Stimulated activated CD8-positive, alpha-beta memory T cell treated with anti-CD3 and anti-CD28 coated beads, Interleukin-15, amount 100 ng/mL, for 24 hours (primary cell): ENCODE measurements around the gene IFI27L2.

Experiments
- DNase-seq: peaks from one replicate; pipeline ENCODE4 v3.0.0-alpha.2; 2020; ENCODE audit warnings: low read depth

Gene IFI27L2

DNA sequence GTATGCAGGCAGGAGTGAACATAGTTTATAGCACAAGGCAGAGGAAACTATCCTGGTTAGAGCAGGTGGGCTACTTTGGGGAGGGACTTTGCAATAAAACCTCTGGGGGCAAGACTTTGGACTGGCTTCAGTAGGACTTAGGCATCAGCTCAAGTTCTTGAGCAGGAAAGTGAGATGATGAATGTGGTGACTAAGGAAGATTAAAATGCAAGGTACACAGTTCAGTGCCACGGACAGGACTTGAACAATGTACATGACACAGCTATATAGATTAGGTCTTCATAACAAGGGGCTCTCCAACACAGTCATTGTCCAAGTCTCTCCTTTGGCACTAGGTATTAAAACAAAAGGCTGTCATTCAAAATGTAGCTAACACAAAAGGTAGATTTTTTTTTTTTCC lies 23.3 kb upstream of the IFI27L2 start:
- no peak for DNase-seq

DNA sequence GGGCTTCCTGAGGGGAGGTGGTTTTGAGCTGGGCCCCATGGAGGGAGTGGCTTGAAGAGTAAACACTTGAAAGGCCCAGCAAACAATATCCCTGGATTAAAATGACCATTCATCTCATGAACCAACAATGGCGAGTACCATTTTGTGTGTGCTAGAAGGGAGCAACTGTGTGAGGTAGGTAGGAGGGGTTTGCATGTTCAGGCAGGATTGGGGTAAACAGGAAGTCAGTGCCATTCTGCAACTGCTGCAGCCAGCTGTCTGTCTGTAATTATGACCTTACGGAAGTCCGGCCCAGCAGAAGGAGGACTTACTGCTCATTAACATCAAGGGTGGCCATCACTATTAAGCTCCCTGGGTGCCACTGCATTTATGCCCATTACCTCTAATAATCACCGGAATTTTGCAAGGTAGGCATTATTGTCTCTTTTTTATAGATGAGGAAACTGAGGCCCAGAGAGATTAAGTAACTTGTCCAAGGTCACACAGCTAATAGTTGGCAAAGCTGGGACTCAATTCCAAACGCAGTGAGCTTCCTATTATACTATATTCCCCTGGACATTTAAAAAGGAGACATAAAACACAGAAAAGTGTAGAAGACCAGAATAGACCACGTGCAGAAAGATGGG lies 16.6 kb upstream of the IFI27L2 start:
- no peak for DNase-seq

DNA sequence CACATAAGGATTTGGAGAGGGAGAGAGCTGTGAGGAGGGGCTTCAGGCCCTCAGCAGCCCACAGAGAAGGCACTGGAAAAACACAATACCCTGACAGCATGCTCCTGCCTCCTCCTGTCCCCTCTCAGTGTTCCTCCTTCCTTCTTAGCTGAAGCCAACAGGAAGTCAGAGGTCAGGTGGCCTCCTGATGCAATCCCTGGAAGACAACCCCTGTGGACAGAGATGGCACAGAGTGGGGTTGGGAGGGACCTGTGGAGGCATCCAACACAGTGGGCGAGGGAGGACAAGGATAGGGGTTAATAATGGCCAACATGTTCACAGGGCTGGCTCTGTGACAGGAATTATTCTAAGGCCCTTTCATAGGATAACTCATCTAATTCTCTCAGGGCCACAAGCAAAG lies 15.4 kb upstream of the IFI27L2 start:
- DNase-seq, result no peak

- DNase-seq, result no peak
Observed at GRCh38 chr14:94143711-94144110, 14.3 kb upstream of the IFI27L2 start.

- no peak for DNase-seq
Observed at GRCh38 chr14:94143239-94143638, 13.8 kb upstream of the IFI27L2 start.

DNA sequence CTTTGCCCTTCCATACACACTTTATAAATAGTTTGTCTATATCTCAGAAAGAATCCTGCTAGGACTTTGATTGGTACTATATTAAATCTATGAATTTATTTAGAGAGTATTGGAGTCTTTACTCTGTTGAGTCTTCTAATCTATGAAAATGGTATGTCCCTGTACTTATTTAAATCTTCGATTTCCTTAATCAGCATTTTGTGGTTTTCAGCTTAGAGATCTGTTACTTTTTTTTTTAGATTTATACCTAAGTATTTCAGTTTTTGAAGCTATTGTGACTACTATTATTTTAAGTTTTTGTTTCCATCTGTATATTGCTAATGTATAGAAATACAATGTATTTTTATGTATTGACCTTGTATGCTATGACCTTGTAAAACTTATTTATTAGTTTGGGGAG lies 13.4 kb upstream of the IFI27L2 start:
- no peak for DNase-seq

GRCh38 chr14:94142247-94142646 lies 12.8 kb upstream of the IFI27L2 start:
- no peak for DNase-seq

DNA sequence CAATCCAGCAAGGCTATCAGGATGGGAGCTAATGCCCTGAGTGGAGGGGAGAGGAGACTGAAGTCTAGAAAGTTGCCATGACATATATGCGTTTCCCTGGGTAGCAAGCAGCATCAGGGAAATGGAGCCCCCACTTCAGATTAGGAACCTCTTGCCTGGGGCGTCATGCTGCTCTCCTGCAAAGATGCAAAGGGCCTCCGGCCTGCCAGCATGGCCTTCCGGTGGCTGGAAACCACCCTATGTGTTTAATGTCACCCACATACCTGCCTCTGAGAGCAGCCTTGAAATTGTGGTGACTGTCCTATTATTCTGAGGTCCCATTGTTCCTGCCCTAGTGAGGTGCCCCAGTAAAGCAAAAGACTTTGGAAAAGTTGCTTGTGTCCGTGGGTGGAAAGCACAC lies 10.0 kb upstream of the IFI27L2 start:
- no peak for DNase-seq

GRCh38 chr14:94139006-94139405 lies 9.6 kb upstream of the IFI27L2 start:
- DNase-seq, result no peak

DNA sequence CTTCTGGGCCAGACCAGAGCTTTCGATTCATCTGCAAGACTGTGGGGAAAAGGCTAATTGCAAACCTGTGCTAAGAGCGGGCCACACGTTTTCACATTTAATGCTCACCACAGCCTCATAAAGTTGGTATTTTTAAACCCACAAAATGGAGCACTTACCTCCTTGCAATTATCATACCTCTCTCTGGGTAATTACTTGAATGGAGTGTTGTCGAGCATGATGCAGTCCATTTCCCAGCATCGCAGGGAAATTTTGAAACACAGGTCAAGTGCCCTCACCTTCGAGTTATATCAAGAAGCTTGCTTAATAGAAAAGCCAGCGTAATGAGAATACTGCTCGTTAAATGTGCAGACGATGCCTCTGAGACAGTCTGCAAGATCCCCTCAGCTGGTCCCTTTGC lies 8.8 kb upstream of the IFI27L2 start:
- DNase-seq, result no peak

DNA sequence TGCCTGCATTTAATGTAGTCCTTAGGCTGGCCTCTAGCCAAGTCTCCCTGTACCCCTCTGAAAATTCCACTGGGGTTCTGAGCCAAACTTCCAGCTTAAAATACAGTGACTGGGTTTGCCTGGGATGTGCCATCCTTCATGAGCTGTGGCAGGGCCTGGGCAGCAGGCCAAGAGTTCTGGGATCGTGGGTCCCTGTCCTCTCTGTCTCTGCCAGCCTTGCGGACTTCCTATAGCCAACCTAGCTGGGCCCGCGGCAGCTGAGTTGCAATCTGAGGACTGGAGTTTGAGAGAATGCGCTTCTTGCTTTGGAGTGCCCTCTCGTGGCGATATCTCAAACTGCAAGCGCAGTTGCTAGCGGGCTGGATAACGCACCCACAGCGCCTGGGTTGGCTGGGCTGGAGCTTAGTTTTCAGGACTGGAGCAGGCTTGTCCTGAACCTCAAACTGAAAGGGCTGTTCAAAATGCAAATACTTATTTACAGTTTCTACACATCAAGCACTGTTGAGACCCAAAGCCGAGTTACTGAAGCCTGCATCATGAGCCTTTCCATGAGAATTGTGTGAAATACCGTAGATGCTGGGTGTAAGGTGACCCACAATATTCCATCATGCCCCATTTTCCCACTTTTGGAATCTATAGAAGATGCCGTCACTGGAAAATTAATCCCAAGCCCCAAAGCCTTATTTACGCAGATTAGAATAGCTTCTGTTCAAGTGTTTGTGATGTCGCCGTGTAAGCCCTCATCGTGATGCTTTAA lies 7.3 kb upstream of the IFI27L2 start:
- DNase-seq, result peak; percentile 73

DNA sequence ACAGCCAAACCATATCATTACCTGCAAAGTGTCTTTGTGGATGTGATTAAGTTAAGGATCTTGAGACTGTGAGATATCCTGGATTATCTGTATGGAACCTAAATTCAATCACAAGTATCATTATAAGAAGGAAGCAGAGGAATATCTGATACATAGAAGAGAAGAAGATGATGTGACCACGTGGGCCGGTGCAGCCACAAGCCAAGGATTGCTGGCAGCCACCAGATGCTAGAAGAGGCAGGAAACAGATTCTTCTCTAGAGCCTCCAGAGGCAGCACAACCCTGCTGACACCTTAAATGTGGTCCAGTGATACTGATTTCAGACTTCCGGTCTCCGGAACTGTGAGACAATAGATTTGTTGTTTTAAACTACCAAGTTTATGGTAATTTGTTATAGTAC lies 6.1 kb upstream of the IFI27L2 start:
- DNase-seq, result no peak

GRCh38 chr14:94132285-94132887 lies 3.0 kb upstream of the IFI27L2 start:
- DNase-seq, result no peak

GRCh38 chr14:94129758-94130414 lies 482 bp upstream of the IFI27L2 start:
- no peak for DNase-seq

DNA sequence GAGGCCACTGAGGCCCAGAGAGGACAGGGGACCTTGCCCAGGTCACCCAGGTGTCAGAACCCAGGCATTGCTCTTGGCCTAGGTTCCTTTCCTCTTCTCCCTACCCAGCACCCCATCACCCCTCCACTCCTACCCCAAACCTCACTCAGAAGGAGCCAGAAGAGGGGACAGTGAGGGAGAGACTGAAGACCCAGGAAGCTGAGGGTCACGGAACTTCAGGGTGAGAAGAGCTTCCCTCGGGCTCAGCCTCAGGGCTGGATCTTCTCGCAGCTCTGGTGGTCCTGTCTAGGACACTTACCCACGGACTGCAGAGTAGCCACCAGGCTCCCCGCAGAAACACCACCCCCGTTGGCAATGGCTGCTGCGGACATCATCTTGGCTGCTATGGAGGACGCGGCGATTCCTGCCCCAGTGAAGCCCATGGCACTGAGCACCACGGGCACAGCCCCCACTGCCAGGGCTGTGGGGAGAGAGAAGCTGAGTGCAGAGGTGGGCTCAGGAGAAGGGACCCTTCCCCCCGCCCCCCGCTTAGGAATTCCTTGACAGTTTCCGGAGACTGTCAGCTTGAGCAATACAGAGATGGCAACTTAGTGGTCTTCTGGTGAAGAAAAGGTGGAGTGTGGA lies 1.1 kb downstream of the IFI27L2 start:
- DNase-seq, result no peak

DNA sequence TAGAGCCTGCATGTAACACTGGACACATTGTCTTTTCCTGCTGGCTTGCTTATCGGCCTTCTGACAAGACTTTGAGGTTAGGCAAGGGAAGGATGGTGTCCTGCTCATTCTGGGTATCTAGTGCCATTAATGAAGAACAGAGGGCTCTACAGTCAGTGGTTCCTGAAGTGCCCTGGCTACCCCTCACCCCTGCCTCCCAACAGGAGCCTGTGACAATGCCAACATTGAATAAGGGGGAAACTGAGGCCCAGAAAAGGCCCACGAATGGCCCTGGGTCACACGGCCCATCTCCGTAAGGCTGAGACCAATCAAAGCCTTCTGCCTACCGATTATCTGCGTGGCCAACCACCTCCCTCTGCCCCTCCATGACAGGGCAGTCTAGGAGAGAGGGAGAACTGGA lies 2.1 kb downstream of the IFI27L2 start:
- DNase-seq, result no peak

DNA sequence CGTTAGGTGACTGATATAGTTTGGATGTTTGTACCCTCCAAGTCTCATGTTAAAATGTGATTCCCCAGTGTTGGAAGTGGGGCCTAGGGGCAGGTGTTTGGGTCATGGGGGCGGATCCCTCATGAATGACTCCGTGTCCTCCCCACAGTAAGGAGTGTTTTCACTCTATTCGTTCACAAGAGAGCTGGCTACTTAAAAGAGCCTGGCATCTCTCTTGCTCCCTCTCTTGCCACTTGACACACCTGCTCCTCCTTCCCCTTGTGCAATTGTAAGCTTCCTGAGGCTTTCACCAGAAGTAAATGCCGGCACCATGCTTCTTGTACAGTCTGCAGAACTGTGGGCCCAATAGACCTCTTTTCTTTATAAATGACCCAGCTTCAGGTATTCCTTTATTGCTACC lies 2.6 kb downstream of the IFI27L2 start:
- DNase-seq, result no peak

GRCh38 chr14:94126419-94126677 lies 3.1 kb downstream of the IFI27L2 start:
- DNase-seq, result no peak

DNA sequence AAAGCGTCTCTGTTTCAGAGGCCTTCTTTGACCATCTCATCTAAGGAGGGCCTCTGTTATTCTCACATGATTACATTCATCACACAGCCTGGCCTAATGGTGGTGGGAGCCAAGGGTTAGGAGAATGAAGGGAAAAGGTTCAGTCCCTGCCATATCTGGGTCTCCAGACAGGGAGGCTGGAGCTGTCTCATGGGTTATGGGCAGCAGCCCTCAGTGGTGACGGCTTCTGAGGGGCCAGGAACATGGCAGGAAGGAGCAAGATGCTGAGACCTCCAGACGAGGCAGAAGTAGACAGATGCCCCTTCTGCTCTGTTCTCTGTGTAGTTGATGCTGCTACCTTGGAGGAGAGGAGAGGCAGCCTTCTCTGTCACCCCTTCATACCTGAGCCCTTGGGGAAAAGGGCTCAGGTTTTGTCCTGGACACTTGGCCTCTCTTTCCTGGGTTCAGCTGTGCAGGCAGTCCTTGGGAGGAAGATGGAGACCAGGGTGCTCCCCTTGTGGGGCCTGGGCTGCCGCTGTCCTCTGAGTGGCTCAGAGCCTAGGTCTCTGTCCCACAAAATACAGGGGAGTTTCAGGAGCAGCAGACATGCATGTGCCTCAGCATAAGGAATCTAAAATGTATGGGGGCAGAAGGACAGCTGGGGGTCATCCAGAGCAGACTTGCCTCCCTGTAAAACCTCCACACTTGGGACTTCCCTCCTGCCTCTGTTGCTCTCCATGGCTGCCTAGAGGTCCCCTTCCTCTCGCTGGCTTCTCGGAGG lies 3.6 kb downstream of the IFI27L2 start:
- DNase-seq, result no peak

DNA sequence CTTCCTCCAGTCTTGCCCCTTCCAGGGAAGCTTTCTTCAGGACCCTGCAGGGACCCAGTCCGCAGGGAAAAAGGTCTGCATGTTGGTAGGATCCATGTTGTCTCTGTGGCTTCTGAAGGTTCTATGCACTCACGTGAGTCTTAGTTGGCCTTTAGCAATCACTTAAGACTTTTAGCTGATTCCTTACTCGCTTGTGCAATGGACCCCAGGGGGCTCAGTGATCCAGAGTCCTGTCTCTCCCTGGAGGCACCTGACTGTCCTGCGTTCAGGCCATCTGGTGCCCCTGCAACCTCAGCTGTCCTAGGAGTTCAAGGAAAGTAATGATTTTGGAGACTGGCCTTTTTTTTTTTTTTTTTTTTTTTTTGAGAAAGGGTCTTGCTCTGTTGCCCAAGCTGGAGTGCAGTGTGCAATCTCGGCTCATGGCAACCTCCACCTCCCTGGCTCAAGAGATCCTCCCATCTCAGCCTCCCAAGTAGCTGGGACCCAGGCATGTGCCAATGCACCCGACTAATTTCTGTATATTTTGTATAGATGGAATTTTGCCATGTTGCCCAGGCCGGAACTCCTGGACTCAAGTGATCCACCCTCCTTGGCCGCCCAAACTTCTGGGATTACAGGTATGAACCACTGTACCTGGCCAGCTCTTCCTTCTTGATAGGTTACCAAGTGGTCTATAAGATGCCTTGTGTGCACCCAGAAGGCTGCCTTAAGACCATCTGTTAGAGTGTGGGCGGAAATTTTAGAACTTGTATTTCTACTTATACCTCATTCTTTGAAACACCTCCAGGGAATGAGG lies 4.6 kb downstream of the IFI27L2 start:
- DNase-seq, result no peak

GRCh38 chr14:94123868-94124267 lies 5.5 kb downstream of the IFI27L2 start:
- DNase-seq, result no peak
